HG03558 (cell line): ENCODE measurements around the gene ILF2.

Experiments used
- ATAC-seq: cut with Tn5 transposase; IDR thresholded peaks from one replicate; pipeline ENCODE4 v1.9.1; 2021; ENCODE audit warnings: moderate number of reproducible peaks; ENCODE audit not compliant: unreplicated experiment; ENCODE audit errors: extremely low read depth

Gene ILF2

DNA sequence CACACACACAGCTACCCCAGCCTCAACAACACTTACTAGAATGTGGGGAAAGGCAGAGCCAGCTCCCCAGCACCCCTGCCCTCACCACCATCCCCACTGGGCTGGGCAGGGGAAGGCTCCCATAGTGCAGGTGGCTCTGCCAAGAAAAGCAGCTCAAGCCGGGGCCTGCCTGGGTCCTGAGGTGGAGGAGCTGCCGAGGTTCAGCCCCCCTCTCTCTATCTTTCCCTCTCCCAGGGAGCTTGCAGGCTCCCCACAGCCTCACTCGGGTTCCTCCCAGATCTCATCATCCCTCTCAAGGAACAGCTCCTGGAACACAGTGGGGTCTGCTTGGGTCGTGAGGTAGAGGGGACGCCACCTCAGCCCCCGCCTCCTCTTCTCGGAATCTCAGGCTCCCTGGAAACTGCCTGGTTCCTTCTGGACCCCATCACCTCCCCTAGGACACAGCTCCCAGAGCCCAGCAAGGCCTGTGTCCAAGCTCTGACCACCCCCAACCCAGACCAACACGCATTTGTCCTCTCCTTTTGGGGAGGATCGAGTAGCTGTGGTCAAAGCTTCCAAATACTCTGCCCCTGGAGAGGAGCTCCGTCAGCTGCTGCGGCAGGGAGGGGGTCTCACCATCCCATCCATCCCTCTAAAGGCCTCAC, 58.6 kb downstream of the ILF2 start:
- no peak for ATAC-seq
